ENCODE results near the gene OR52M1.

GRCh38 chr11:4523666-4524065, 21.3 kb upstream of the OR52M1 start:
- no peak for TF ChIP-seq TAF1 (IDR thresholded peaks at IDR 0.05; ENCODE audit: low read depth, low read length)
- TF ChIP-seq POLR2A (IDR thresholded peaks at IDR 0.05; ENCODE audit: low read depth, low read length) = no peak
- no peak for TF ChIP-seq POLR2AphosphoS5 (IDR thresholded peaks at IDR 0.05; ENCODE audit: low read depth, low read length)
